Gastrocnemius medialis (tissue), 4 donors: ENCODE data around the gene NEURL2. TPM values are rescaled to one million over a fixed set of nuclear protein-coding genes. Genes with fewer than 3 reads are reported as not detected.

Experiments
- ATAC-seq, 2 donors: fragments of 150-250 bp; one replicate each; pipeline ENCODE4 v1.9.1; 2016
- DNase-seq, 2 donors: peaks; one replicate each; pipeline ENCODE4 v3.0.0-alpha.2; 2019
- H3K27ac ChIP-seq, 4 donors: fragments of 200-600 bp; sonication (generic); 1 replicate in 1 of 4; 2 replicates in 3 of 4; pipeline ENCODE4 v1.5.1; 2016 to 2018; ENCODE audit warnings: mild to moderate bottlenecking in 2 of 4, moderate library complexity in 1 of 4
- H3K27me3 ChIP-seq, 3 donors: fragments of 200-600 bp; sonication (generic) in 2 of 3; 1 replicate in 1 of 3; 2 replicates in 2 of 3; pipeline versions ENCODE4 v1.5.1 to v1.6.0; 2016 to 2019; ENCODE audit warnings: mild to moderate bottlenecking in 1 of 3, moderate library complexity in 1 of 3
- H3K36me3 ChIP-seq, 2 donors: fragments of 200-600 bp; sonication (generic) in 1 of 2; one replicate each; pipeline ENCODE4 v1.5.1; 2017 to 2018
- H3K4me1 ChIP-seq, 2 donors: fragments of 200-600 bp; sonication (generic) in 1 of 2; one replicate each; pipeline ENCODE4 v1.5.1; 2016 to 2017; ENCODE audit warnings: mild to moderate bottlenecking in 2 of 2
- H3K4me3 ChIP-seq, 4 donors: fragments of 200-600 bp; sonication (generic) in 3 of 4; 1 replicate in 1 of 4; 2 replicates in 3 of 4; pipeline ENCODE4 v1.5.1; 2016 to 2019; ENCODE audit warnings: mild to moderate bottlenecking in 2 of 4
- H3K9me3 ChIP-seq, 3 donors: fragments of 200-600 bp; sonication (generic) in 2 of 3; 1 replicate in 1 of 3; 2 replicates in 2 of 3; pipeline ENCODE4 v1.5.1; 2016 to 2019
- CTCF ChIP-seq, 5 experiments: fragments of 450-650 bp in 3 of 5; fragments of 200-600 bp in 2 of 5; sonication (generic) in 2 of 5; IDR thresholded peaks in 4 of 5; conservative IDR thresholded peaks in 1 of 5; 1 replicate in 4 of 5; 2 replicates in 1 of 5; pipeline ENCODE4 v1.5.1; 2016 to 2019; ENCODE audit warnings: antibody characterized with exemption in 5 of 5, mild to moderate bottlenecking in 3 of 5, moderate library complexity in 3 of 5
- POLR2A ChIP-seq, 2 donors: fragments of 450-650 bp; IDR thresholded peaks; one replicate each; pipeline ENCODE4 v1.6.1; 2017; ENCODE audit warnings: antibody characterized with exemption in 2 of 2, mild to moderate bottlenecking in 2 of 2, moderate library complexity in 2 of 2
- in situ Hi-C, 4 donors: fragments of 200-750 bp; cut with MboI; loops; one replicate each; pipeline versions ENCODE4 v1.15.0 to v1.8.0; 2017; ENCODE audit warnings: low sequenced_read_pairs in 4 of 4
- intact Hi-C: fragments of 100-400 bp; cut with DNase I; formaldehyde crosslinking; loops from one replicate; pipeline ENCODE4 v1.15.1; 2023; ENCODE audit warnings: low total_unique reads
- total RNA-seq, 4 donors: library from RNA; depleted of rRNA; stranded (reverse); fragments of >200 nt; gene quantifications; one replicate each; pipeline versions ENCODE4 v1.1.0 to v1.2.3, GENCODE V29; 2016

The NEURL2 gene
- total RNA-seq, 4 donors from 2014 or later: 4.9 to 24.1 (median 10.2) TPM

GRCh38 chr20:45860560-45861220, 30.3 kb downstream of the NEURL2 start:
- Histone ChIP-seq H3K27ac (no peak overlapping the region), H3K27me3 (no peaks in the 10 kb centered on the region), H3K9me3 (no peaks in the 10 kb centered on the region), H3K36me3 (no peaks in the 10 kb centered on the region), H3K4me1 (peaks cover 23% of the 10 kb centered on the region in 2 donors), H3K4me3 (no peak overlapping the region)
- TF ChIP-seq POLR2A (IDR thresholded peaks at IDR 0.05) (no peak), CTCF (IDR thresholded peaks at IDR 0.05 in 4 of 5, conservative IDR thresholded peaks at IDR 0.05 in 1 of 5) (no peak)
- in situ Hi-C loops: no loop called here
- intact Hi-C loops: no loop called here
- DNase-seq (no peak), ATAC-seq (no peak)

GRCh38 chr20:45859916-45860315, 31.1 kb downstream of the NEURL2 start:
- intact Hi-C loops (no loop called here), in situ Hi-C loops (no loop called here)
- Histone ChIP-seq H3K4me3 (no peak overlapping the region), H3K4me1 (peaks cover 31% of the 10 kb centered on the region in 2 donors), H3K9me3 (no peaks in the 10 kb centered on the region), H3K27ac (no peak overlapping the region), H3K27me3 (no peaks in the 10 kb centered on the region), H3K36me3 (no peaks in the 10 kb centered on the region)
- ATAC-seq: no peak
- DNase-seq: no peak
- TF ChIP-seq CTCF (IDR thresholded peaks at IDR 0.05 in 4 of 5, conservative IDR thresholded peaks at IDR 0.05 in 1 of 5) (no peak), POLR2A (IDR thresholded peaks at IDR 0.05) (no peak)

- in situ Hi-C loops: no loop called here
- Histone ChIP-seq H3K27me3 (no peaks in the 10 kb centered on the region), H3K4me3 (peak overlapping the region; percentile 83 to 88 (median 86)), H3K27ac (peak overlapping the region; percentile 82 to 93 (median 87)), H3K4me1 (peaks cover 38 to 39% of the 10 kb centered on the region in 2 donors), H3K36me3 (peaks cover 0 to 10% of the 10 kb centered on the region in 2 donors), H3K9me3 (no peaks in the 10 kb centered on the region)
- DNase-seq (no peak), ATAC-seq (no peak)
- TF ChIP-seq CTCF (IDR thresholded peaks at IDR 0.05 in 4 of 5, conservative IDR thresholded peaks at IDR 0.05 in 1 of 5): no peak
- no peak for TF ChIP-seq POLR2A (IDR thresholded peaks at IDR 0.05)
- intact Hi-C loops: loop anchor here (1.0 to 2.0 kb wide), 3 partner anchors 23 to 59 kb away; partner anchors contain the start of gene ZSWIM1
Observed at GRCh38 chr20:45857882-45858216, 33.2 kb downstream of the NEURL2 start.

- Histone ChIP-seq H3K36me3 (peaks cover 0 to 10% of the 10 kb centered on the region in 2 donors), H3K4me3 (peak within 1 kb of the TSS; percentile 83 to 88 (median 86)), H3K9me3 (no peaks in the 10 kb centered on the region), H3K27ac (peak within 1 kb of the TSS; percentile 82 to 93 (median 87)), H3K4me1 (peaks cover 38 to 39% of the 10 kb centered on the region in 2 donors), H3K27me3 (no peaks in the 10 kb centered on the region)
- in situ Hi-C loops (no loop called here), intact Hi-C loops (loop anchor here (1.0 to 2.0 kb wide), 3 partner anchors 22 to 58 kb away; partner anchors contain the start of gene ZSWIM1)
- peak; percentile 98 to 99 for DNase-seq
- ATAC-seq: peak; percentile 99 to 100
- TF ChIP-seq CTCF (IDR thresholded peaks at IDR 0.05 in 4 of 5, conservative IDR thresholded peaks at IDR 0.05 in 1 of 5): no peak
- TF ChIP-seq POLR2A (IDR thresholded peaks at IDR 0.05): peak; percentile 69 to 76
Observed at GRCh38 chr20:45857114-45857881, 33.7 kb downstream of the NEURL2 start, which contains the start of the genes ACOT8 and ZSWIM3. Gene ACOT8, minus strand, starts transcription at chr20:45857392. Its CDS starts 77 bp downstream, at chr20:45857315. Gene ZSWIM3, plus strand, starts transcription at chr20:45857614. Its CDS starts 212 bp downstream, at chr20:45857826.
